Tibial nerve (tissue), 4 donors: Measurements from ENCODE around the gene FAM221B. TPM values are rescaled to one million over a fixed set of nuclear protein-coding genes. Genes with fewer than 3 reads are reported as not detected.

Source experiments
- DNase-seq, 2 donors: peaks; one replicate each; pipeline ENCODE4 v3.0.0-alpha.2; 2019; ENCODE audit warnings: low spot score in 2 of 2
- H3K27ac ChIP-seq, 4 donors: fragments of 200-600 bp; sonication (generic) in 3 of 4; one replicate each; pipeline ENCODE4 v1.5.1; 2017 to 2019; ENCODE audit warnings: mild to moderate bottlenecking in 1 of 4
- H3K27me3 ChIP-seq, 2 donors: fragments of 200-600 bp; sonication (generic) in 1 of 2; one replicate each; pipeline versions ENCODE4 v1.5.1 to v1.6.0; 2017 to 2019
- H3K36me3 ChIP-seq, 3 donors: fragments of 200-600 bp; sonication (generic); one replicate each; pipeline ENCODE4 v1.5.1; 2018 to 2019
- H3K4me1 ChIP-seq, 4 donors: fragments of 200-600 bp; sonication (generic) in 3 of 4; one replicate each; pipeline ENCODE4 v1.5.1; 2017 to 2019
- H3K4me3 ChIP-seq, 4 donors: fragments of 200-600 bp; sonication (generic) in 3 of 4; one replicate each; pipeline ENCODE4 v1.5.1; 2017 to 2019; ENCODE audit warnings: mild to moderate bottlenecking in 1 of 4, moderate library complexity in 1 of 4
- H3K9me3 ChIP-seq, 4 donors: fragments of 200-600 bp; sonication (generic) in 3 of 4; one replicate each; pipeline ENCODE4 v1.5.1; 2017 to 2019
- EP300 ChIP-seq, 2 donors: sonication (generic); formaldehyde crosslinking; IDR thresholded peaks; one replicate each; pipeline ENCODE4 v1.6.1; 2017; ENCODE audit warnings: antibody characterized with exemption in 2 of 2, mild to moderate bottlenecking in 1 of 2
- POLR2A ChIP-seq, 2 donors: fragments of 450-650 bp; IDR thresholded peaks; one replicate each; pipeline ENCODE4 v1.6.1; 2017; ENCODE audit warnings: antibody characterized with exemption in 2 of 2, mild to moderate bottlenecking in 2 of 2, moderate library complexity in 2 of 2
- WGBS, 2 donors: methylation state at CpG; one replicate each; pipeline ENCODE4 v1.1.5; 2018; 5-methylcytosine and 5-hydroxymethylcytosine counted together
- total RNA-seq, 4 donors: library from RNA; depleted of rRNA; stranded (reverse); fragments of >200 nt; gene quantifications; one replicate each; pipeline ENCODE4 v1.1.0, GENCODE V29; 2016
- TF ChIP-seq, protein P1 (sequence below), 5 experiments: fragments of 200-600 bp in 3 of 5; fragments of 450-650 bp in 2 of 5; sonication (generic) in 3 of 5; IDR thresholded peaks; one replicate each; pipeline ENCODE4 v1.5.1; 2016 to 2019; ENCODE audit warnings: antibody characterized with exemption in 5 of 5, mild to moderate bottlenecking in 3 of 5, moderate library complexity in 2 of 5

The FAM221B gene
- total RNA-seq, 4 donors from 2014 or later = not detected

DNA sequence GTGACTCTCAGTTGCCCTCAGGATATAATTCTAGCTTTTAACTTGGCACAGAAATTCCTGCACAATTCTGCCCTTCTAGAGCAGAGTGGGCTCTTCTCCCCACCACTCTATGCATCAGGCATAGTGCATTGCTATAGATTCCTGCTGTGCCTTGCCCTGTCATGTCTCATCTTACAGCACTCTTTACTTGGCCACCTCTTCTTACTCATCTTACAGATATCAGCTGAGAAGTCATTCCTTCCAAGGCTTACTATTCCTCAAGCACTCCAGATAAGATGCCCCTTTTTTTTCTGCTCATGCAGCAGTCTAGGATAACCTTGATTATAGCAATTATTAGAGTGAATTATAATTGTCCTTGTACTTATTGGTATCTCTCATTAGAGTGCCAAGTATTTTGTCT, 5.6 kb downstream of the FAM221B start:
- Histone ChIP-seq H3K9me3 (no peaks in the 10 kb centered on the region), H3K27ac (no peak overlapping the region), H3K4me1 (no peaks in the 10 kb centered on the region), H3K27me3 (no peaks in the 10 kb centered on the region), H3K36me3 (no peaks in the 10 kb centered on the region), H3K4me3 (no peak overlapping the region)
- TF ChIP-seq POLR2A (IDR thresholded peaks at IDR 0.05) (no peak), EP300 (IDR thresholded peaks at IDR 0.05) (no peak)
- TF ChIP-seq, protein P1, sequence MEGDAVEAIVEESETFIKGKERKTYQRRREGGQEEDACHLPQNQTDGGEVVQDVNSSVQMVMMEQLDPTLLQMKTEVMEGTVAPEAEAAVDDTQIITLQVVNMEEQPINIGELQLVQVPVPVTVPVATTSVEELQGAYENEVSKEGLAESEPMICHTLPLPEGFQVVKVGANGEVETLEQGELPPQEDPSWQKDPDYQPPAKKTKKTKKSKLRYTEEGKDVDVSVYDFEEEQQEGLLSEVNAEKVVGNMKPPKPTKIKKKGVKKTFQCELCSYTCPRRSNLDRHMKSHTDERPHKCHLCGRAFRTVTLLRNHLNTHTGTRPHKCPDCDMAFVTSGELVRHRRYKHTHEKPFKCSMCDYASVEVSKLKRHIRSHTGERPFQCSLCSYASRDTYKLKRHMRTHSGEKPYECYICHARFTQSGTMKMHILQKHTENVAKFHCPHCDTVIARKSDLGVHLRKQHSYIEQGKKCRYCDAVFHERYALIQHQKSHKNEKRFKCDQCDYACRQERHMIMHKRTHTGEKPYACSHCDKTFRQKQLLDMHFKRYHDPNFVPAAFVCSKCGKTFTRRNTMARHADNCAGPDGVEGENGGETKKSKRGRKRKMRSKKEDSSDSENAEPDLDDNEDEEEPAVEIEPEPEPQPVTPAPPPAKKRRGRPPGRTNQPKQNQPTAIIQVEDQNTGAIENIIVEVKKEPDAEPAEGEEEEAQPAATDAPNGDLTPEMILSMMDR (IDR thresholded peaks at IDR 0.05) = no peak
- no peak for DNase-seq

DNA sequence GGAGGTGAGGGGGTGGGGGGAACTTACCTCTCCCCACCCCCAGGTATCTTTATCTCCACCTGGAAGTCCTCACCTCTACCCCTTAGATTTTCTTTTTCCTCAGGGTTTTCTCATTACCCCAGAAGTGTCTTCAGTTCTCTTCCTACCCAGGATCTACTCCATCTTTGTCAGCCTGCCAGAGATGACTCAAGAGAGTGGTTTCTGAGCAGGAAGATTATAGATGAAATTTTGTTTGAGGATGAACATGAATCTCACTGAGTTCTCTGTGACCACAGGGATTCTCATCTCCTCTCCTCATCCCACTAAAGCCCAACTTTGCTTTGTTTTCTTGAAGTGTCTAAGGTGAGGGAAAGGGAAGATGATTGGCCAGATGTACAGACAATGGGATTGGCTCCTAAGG, 8.5 kb downstream of the FAM221B start:
- H3K9me3 ChIP-seq = no peaks in the 10 kb centered on the region
- H3K27me3 ChIP-seq = no peaks in the 10 kb centered on the region
- H3K27ac ChIP-seq = no peak overlapping the region
- peaks cover 0 to 7% (median 0%) of the 10 kb centered on the region in 4 donors for H3K4me1 ChIP-seq
- DNase-seq = no peak
- H3K4me3 ChIP-seq = no peak overlapping the region
- no peak for TF ChIP-seq POLR2A (IDR thresholded peaks at IDR 0.05)
- TF ChIP-seq EP300 (IDR thresholded peaks at IDR 0.05) = no peak
- TF ChIP-seq, protein P1 (IDR thresholded peaks at IDR 0.05) = no peak
- no peaks in the 10 kb centered on the region for H3K36me3 ChIP-seq

DNA sequence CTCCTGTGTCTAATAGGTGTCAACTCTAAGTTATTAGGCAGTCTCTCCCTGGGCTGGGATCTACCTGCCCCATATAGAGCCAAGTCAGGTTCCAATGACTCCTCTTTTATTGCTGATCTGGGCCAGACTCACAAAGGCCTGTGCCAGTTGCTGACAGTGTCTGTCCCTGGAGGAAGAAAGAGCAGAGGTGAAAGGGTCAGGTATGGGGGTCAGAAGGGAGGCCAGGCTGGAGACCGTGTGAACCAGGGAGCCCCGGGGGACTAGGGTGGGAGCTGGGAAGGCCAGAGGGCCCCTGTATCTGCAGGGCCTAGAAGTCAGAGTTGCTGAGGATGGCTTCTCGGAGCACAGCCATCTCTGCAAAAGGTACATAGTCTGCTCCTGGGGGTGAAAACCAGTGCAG, 10.2 kb downstream of the FAM221B start:
- DNase-seq = no peak
- 70 to 81% methylated on average over 3 of the region's 3 CpGs for WGBS, 2 donors
- Histone ChIP-seq H3K27ac (no peak overlapping the region), H3K9me3 (no peaks in the 10 kb centered on the region), H3K36me3 (no peaks in the 10 kb centered on the region), H3K4me1 (peaks cover 6 to 18% (median 10%) of the 10 kb centered on the region in 4 donors), H3K4me3 (no peak overlapping the region), H3K27me3 (no peaks in the 10 kb centered on the region)
- TF ChIP-seq EP300 (IDR thresholded peaks at IDR 0.05) (no peak), POLR2A (IDR thresholded peaks at IDR 0.05) (no peak)
- TF ChIP-seq, protein P1 (IDR thresholded peaks at IDR 0.05) = no peak

DNA sequence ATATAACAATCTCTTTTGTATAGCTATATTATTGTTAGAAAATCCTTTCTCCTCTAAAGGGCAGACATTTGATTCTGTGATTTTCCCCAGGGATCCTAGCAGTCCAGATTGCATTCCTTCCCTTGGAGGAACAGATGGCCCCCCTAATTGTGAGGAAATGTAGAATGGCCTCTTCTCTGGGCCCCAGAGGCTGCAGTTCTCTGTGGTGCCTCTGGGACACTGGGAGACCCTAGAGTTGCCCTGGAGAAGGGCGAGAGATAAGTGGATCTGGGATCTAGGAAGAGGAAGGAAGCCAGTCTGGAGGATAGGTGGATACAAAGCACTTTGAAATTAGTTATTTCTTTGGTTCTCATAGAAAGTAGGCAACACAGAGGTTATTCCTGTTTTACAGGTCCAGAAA, 11.8 kb downstream of the FAM221B start:
- peaks cover 8 to 35% (median 20%) of the 10 kb centered on the region in 4 donors for H3K4me1 ChIP-seq
- WGBS, 2 donors = 45 to 53% methylated on average over 1 of the region's 1 CpG
- no peaks in the 10 kb centered on the region for H3K27me3 ChIP-seq
- TF ChIP-seq, protein P1 (IDR thresholded peaks at IDR 0.05) = no peak
- TF ChIP-seq POLR2A (IDR thresholded peaks at IDR 0.05) = no peak
- no peak for TF ChIP-seq EP300 (IDR thresholded peaks at IDR 0.05)
- no peaks in the 10 kb centered on the region for H3K36me3 ChIP-seq
- H3K27ac ChIP-seq = no peak overlapping the region
- no peak overlapping the region for H3K4me3 ChIP-seq
- no peaks in the 10 kb centered on the region for H3K9me3 ChIP-seq
- DNase-seq = no peak

DNA sequence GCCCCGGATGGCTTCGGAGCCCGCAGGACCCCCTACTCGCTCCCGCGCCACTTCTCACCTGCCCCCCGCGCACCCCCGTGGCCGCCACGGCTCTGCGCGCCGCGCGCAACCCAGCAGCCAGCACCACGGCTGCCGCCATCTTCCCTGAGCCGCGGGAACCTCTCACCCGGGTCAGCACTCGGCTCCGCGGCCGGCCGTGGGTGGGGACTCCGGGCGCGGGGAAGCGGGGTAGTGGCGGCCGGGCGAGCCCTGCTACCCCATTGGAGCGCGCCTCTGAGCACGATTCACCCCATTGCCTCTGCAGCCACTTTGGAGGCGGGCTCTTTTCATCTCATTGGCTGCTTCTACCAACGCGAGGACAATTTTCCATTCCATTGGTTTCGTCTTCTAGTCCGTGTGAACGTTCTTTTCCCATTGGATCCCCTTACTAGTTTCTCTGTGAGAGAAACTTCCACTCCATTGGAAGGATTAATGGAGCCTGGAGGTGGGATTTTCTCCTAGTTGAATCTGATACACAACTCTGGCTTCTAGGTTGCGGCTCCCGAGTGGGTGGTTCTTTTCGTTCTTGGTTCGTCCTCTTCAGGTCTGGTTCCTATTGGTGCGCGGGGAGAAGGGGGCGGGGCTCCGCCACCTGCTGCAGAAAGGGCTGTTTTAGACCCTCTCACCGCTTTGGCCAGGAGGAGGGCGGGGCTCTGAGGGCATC, 13.5 kb downstream of the FAM221B start, which contains the start of gene HINT2:
Gene HINT2, minus strand, starts transcription at position 202 of the 703 bp plus-strand sequence. Its CDS starts 63 bp downstream, at position 139.
- DNase-seq = peak; percentile 93 to 95
- Histone ChIP-seq H3K9me3 (no peaks in the 10 kb centered on the region), H3K36me3 (peaks cover 0 to 5% (median 0%) of the 10 kb centered on the region in 3 donors), H3K27me3 (no peaks in the 10 kb centered on the region), H3K27ac (peak within 1 kb of the TSS; percentile 93 to 100 (median 99)), H3K4me1 (peaks cover 8 to 46% (median 25%) of the 10 kb centered on the region in 4 donors), H3K4me3 (peak within 1 kb of the TSS; percentile 88 to 100 (median 98))
- TF ChIP-seq EP300 (IDR thresholded peaks at IDR 0.05) (peak; percentile 63 to 91), POLR2A (IDR thresholded peaks at IDR 0.05) (peak; percentile 93 to 94)
- TF ChIP-seq, protein P1 (IDR thresholded peaks at IDR 0.05) = peak in 3 of 5 experiments; percentile 1 to 45 (median 17)
- WGBS, 2 donors = 0 to 1% methylated on average over 18 to 23 of the region's 52 CpGs
